Activated CD8-positive, alpha-beta memory T cell treated with anti-CD3 and anti-CD28 coated beads for 4 hours (primary cell): ENCODE measurements around the gene LANCL3.
"Not testable (repeated sequence)": the region's sequence is repeated elsewhere in the genome, so short reads cannot be mapped to it uniquely, and the experiment has no call there.

Source experiments
- DNase-seq, 2 donors: peaks; one replicate each; pipeline ENCODE4 v3.0.0-alpha.2; 2020; ENCODE audit warnings: low read depth in 2 of 2

The LANCL3 gene

DNA sequence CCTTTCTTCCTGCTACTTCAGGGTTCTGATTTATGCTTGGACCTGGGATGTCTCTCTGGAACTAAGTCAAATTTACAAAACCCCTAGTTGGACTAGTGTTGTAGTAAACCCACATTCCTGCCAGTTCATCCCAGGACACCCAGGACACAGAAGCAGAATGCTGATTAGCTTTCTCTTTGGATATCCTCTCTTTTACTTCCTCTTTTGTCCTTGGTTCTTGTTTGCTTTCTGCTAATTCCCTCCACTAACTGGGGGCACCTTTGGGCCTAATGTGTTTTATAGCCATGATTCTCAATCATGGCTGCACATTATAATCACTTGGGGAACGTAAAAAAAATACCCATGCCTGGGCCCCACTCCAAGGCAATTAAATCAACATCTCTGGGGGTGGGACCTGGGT, 42.5 kb downstream of the LANCL3 start:
- no peak for DNase-seq

- no peak for DNase-seq
Observed at GRCh38 chrX:37627602-37628001, 56.1 kb downstream of the LANCL3 start.

GRCh38 chrX:37638047-37638446, 66.6 kb downstream of the LANCL3 start:
- no peak for DNase-seq

DNA sequence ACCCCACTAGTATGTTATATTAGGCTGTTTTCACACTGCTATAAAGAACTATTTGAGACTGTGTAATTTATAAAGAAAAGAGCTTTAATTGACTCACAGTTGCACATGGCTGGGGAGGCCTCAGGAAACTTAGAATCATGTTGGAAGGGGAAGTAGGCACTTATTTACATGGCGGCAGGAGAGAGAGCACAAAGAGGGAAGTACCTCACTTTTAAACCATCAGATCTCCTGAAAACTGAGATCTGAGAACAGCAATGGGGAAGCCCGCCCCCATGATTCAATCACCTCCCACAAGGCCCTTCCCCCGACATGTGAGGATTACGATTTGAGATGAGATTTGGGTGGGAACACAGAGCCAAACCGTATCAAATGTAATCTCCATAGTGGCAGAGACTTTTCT, 68.7 kb downstream of the LANCL3 start:
- DNase-seq: no peak

DNA sequence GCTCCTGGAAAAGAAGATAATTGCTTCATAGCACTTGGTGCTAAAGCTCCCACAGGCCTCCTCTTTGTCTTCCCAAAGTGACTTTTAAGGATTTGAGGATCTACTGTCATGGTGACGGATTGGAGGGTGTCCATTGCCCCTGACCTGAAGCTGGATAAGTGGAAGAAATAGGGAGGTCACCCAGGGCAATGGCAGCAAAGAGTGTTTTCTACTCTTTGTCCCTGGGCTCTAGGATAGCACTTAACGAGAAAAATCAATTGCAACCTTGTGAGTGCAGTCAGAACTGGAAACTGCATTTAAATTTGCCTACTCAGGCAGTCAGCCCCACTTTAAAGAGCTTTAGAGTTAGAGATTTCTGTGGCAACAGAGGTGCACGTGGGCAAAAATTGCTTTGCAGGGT, 70.4 kb downstream of the LANCL3 start:
- DNase-seq: no peak

- DNase-seq: no peak
Observed at GRCh38 chrX:37644381-37645305, 73.2 kb downstream of the LANCL3 start.

GRCh38 chrX:37646254-37646653, 74.8 kb downstream of the LANCL3 start:
- DNase-seq: no peak

- not testable (repeated sequence) for DNase-seq
Observed at GRCh38 chrX:37650879-37651278, 79.4 kb downstream of the LANCL3 start.

GRCh38 chrX:37651921-37652452, 80.5 kb downstream of the LANCL3 start:
- DNase-seq: no peak

DNA sequence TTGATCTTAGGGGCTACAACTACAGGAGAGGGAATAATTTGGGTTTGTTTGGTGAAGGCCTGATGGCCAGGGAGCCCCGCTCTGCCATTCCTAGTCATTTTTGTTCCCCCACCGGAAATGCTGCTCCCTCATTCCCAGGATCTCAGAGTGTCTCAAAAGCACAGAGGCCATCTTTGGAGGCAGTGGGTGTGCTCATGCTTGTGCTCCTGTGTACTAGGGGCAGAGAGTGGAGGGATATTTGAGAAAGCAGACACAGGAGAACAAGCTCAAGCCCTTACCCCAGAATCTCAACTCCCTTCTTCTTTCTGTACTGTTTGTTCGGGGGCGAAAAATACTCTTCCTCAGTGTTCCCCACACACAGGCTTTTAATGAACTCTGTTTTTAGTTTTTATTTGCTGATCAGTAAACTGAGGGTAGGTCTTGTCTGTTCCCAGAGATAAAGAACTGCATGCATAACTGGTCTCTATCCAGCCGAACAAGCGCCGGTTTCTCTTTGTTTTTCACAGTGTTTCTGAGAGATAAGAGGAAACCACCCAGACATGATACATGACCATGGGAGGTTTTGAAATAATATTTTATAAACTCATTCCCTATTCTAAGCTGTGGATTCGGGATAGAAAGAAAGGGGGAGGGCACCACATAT, 81.2 kb downstream of the LANCL3 start:
- DNase-seq: no peak

DNA sequence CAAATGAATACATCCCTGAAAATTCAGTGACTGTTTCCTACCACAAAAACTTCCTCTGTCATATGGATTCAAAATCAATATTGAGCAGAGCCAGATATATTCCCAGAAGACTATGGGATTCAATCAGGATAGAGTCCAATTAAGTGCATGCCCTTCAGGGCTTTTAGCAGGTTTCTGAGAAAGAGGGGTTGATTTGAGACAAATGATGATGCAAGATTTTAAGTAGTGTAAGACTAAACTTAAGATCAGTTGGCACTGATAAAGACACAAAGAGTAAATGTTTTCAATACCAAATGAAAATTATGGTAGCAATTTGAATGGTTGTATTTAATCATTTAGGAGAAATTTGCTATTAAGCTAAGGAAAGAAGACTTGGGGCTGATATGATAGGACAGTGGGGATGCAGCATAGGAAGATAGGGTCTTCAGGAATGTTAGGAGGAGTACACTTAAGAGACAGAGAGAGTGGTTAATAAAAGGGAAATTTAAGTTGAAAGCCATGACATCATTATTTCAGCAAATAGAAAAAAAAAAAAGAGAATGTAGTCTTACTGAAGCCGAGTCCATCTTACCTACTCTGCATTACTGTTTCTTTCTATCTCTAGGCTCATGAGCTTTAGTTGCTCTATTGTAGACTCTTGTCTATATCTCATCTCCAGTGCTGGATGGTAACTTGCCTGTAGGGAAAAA, 82.1 kb downstream of the LANCL3 start:
- no peak for DNase-seq

DNA sequence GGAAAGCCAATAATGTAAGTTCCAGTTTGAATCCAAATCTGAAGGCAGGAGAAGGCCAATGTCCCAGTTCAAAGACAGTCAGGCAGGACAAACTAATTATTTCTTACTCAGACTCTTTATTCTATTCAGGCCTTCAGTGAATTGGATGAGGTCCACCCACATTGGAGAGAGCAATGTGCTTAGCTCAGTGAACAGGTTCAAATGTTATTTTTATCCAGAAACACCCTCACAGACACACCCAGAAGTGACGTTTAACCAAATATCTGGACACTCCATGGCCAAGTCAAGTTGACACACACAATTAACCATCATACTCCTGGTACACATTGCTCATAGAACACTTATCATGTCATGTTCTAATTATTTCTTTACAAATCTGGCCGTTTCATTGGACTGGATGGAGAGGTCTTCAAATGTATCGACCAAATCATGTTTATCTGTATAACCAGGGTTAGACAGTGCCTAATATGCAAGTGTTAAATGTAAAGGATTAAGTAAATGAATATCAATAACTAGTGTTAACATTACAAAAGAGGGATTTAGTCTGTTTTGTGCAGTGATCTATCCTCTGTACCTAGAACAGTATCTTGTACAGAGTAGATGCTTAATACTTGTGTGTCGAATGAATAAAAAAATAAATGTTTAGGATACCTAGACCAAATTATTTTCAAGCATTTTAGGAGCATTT, 87.0 kb downstream of the LANCL3 start:
- no peak for DNase-seq

GRCh38 chrX:37659047-37659446, 87.6 kb downstream of the LANCL3 start:
- DNase-seq: no peak

GRCh38 chrX:37662181-37662580, 90.7 kb downstream of the LANCL3 start:
- no peak for DNase-seq

- DNase-seq: no peak
Observed at GRCh38 chrX:37666516-37666915, 95.1 kb downstream of the LANCL3 start.

DNA sequence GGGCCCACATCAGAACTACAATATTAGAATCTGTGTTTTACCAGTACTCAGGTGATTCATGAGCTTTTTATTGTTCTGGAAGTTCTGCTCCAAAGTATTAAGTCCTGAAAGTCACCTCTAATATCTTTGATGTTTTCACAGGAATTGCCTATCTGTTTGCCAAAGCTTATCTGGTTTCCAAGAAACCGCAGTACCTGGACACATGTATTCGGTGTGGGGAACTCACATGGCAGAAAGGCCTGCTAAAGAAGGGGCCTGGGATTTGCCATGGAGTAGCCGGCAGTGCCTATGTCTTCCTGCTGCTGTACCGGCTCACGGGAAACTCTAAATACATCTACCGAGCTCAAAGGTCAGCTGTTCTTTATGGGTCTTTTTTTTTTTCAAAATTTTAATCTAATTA, 95.7 kb downstream of the LANCL3 start:
- no peak for DNase-seq

DNA sequence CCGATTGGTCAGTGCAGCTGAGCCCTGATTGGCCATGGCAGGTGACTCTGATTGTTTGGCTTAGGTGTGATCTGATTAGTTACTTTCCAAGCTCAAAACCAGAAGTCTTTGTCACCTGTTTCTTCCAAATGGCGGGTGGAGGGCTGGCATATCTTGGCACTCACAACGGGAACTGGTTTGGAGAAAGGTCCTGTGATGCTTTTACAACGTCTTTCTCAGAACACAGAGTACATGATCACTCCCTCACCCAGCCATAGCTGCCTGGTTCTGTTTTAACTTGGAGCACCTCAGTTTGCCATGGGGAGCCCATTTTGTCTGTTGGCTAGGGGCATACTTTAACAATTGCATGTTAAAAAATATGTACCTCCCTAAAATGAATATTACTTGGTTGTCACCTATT, 101.1 kb downstream of the LANCL3 start:
- no peak for DNase-seq

- DNase-seq: no peak
Observed at GRCh38 chrX:37676811-37677210, 105.3 kb downstream of the LANCL3 start.

- DNase-seq: no peak
Observed at GRCh38 chrX:37677243-37677642, 105.8 kb downstream of the LANCL3 start.

GRCh38 chrX:37677765-37678164, 106.3 kb downstream of the LANCL3 start:
- DNase-seq: no peak

- DNase-seq: no peak
Observed at GRCh38 chrX:37678574-37678973, 107.1 kb downstream of the LANCL3 start.

- DNase-seq: no peak
Observed at GRCh38 chrX:37679230-37679629, 107.8 kb downstream of the LANCL3 start.
